Head of caudate nucleus (tissue), 42 donors: Measurements from ENCODE around the gene LEMD2.

Experiments used
- DNase-seq, 42 donors: peaks; one replicate each; pipeline versions ENCODE4 v3.0.0 to v3.0.0-alpha.2; 2020 to 2021; ENCODE audit warnings: mixed read lengths in 7 of 42
- intact Hi-C: fragments of 100-400 bp; cut with DNase I; formaldehyde crosslinking; loops from one replicate; pipeline ENCODE4 v1.15.0; 2022

The LEMD2 gene

DNA sequence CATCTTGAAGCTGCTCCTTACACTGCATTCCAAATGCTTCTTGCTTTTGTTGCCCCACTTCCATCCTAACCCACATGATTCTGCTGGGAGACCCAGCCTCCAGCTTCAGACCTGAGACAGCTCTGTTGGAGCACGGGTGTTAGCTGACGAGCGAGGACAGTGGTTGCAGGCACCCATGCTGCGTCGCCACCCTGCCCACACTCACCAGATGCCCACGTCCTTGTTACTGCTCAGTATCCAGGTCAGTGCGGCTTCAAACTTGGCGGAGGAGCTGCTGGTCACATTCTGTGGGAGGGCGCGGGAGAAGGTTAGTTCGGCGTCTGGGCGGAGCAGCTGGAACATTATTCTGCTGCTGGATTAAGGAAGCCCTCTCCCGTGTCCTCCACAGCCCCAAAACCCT is 9.0 kb downstream of the LEMD2 start:
- intact Hi-C loops, result no loop called here
- no peak for DNase-seq

GRCh38 chr6:33779290-33779689 is 9.6 kb downstream of the LEMD2 start:
- DNase-seq, result no peak
- intact Hi-C loops, result no loop called here

DNA sequence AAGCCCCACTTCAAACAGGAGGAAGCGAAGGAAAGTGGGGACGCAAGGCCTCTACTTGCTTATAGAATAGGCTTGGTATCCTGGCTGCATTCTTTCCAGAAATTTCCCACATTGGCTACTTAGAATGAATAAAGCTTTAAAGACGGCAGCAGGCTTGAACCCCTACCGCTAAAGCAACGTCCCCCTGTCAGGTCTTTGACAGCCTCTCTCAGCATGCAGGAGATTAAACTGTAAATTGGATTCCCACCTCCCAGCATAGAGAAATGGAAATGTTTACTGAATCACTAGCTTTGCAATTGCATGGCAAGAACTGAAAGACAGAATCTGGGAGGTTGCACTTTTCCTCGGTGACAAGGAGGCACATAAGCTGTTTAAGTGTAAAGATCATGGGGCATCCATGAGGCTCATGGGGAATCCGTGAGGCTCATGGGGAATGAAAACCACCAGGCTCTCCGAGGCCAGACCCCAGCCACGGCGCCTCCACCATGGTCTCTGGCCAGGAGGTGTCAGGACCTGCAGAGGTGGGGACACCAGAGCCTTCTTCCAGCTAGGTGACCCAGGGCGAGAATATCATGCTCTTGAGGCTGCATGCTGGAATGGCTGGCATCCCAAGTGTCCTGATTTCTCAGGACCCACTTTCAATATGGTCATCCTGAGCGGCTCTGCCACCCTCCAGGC is 10.3 kb downstream of the LEMD2 start:
- no peak for DNase-seq
- intact Hi-C loops, result no loop called here

- DNase-seq, result no peak
- intact Hi-C loops, result no loop called here
Observed at GRCh38 chr6:33777398-33778388, 11.2 kb downstream of the LEMD2 start.

- intact Hi-C loops, result no loop called here
- no peak for DNase-seq
Observed at GRCh38 chr6:33776764-33777163, 12.2 kb downstream of the LEMD2 start.

DNA sequence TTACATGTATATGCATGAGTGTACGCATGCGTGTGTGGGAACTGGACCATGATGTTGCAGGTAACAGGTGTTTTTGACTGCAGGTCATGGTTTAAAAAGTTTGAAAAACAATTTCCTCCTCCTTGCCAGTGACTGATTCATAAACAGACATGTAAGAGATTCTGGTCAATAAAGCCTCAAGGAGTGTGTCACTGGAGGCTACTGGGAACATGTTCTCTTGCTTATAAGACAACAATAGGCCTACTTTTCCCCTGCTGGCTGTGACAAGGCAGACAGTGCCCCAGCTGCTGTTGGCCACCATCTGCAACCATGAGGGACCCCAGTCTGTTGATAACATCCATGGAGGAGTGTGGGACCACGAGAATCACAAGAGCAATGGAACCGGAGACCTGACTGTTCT is 12.7 kb downstream of the LEMD2 start:
- intact Hi-C loops, result no loop called here
- no peak for DNase-seq

DNA sequence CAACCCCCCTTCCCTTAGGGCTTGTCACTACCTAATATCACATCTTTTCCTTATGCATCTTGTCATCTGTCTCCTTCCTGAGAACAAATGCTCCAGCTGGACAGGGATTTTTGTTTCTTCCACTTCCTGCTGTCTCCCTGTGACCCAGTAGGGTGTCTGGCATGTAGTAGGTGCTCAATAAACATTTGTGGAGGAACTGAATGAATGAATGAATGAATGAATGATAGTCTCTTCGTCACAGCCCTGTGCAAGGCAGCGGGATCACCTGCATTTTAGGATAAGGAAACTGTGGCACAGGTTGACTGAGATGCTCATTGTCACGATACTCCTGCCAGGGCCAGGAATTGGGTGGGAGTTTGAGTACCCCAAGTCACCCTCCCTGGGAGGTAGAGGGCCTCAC is 14.2 kb downstream of the LEMD2 start:
- DNase-seq, result no peak
- intact Hi-C loops, result no loop called here

DNA sequence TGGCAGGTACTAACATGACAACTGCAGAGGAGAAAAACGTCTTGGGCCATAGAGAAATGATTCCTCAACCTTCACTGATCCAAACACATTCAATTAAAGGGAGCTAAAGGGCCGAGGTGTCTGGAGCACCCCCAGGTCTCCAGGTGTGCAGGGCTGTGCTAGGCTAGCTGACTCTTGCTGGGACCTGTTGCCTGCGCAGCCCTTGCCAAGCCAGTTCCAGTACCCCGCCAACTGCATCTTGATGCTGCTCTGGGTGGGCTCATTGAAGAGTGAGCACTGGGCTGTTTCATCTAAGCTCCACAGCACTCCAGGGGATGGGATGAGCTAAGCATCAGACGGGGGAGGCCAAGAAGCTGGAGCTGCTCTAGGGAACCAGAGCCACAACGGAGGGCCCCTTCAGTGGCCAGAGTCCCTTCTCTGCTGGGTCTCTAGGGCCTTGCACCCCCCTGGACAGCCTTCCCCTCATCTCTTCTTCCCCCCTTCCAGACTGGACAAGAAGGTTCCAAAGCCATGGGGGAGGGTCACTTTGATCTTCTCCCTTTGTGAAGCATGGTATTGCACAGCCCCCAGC is 15.9 kb downstream of the LEMD2 start:
- intact Hi-C loops, result no loop called here
- no peak for DNase-seq

GRCh38 chr6:33772082-33772830 is 16.7 kb downstream of the LEMD2 start:
- DNase-seq, result no peak
- intact Hi-C loops, result no loop called here

DNA sequence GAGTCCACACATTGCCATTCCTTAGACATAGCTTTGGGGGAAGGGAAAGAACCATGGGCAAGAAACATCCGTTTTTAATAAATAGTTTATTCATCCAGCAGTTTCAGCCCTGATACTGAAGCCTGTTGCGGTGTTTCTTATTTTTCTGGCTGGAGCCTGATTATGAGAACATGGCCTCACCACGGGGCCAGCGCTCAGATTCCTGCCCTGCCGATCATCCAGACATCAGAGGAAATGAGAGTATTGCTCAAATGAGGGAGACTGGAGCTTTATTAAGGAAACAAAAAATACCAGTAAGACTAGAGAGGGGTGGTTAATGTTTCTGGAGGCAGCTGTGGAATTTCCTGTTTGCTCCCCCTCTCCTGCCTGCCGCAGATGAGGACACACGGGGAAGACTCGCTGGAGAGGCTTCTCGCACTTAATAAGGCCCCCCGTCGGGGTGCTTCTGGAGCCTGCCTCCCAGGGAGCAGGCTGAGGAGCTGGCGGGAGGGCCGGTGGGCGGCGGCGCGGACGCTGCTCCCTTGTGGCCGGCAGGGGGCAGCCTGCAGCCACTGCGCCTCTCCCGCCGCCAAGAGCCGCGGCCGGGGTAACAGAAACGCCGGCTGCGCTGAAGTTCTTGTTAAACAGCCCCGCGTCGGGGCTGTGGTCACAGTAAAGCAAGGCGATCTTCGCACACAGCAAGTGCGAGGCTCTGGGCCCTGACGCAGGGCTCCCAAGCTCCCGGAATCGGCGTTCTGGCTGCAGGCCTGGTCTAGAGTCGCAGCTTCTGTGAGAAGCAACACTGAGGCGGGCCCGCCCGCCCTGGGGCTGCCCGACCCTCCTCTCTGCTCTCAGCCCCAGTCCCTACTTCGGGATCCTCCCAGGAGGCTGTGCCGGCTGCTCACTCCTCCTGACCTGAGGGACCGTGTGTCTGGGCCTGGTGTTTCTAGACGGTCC is 17.5 kb downstream of the LEMD2 start:
- peak in 41 of 42 donors; percentile 29 to 83 (median 63) for DNase-seq
- intact Hi-C loops, result no loop called here

DNA sequence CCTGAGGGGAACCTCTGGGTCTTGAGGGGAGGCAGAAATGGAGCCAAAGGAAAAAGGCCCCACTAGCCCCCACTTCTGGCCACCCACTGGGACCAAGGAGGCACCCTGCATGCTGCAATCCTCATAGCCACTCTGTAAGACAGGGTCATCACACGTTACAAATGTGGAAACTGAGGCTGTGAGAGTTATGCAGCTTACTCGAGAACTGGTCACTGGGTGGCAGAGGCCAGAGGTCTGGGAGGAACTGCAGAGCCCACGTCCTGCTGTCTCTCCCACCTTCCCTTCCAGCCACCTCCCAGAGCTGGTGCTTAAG is 18.1 kb downstream of the LEMD2 start:
- no peak for DNase-seq
- intact Hi-C loops, result no loop called here

GRCh38 chr6:33770124-33770832 is 18.7 kb downstream of the LEMD2 start:
- intact Hi-C loops, result no loop called here
- peak in 1 of 42 donors; percentile 7 for DNase-seq

GRCh38 chr6:33769248-33769821 is 19.6 kb downstream of the LEMD2 start:
- no peak for DNase-seq
- intact Hi-C loops, result loop anchor here (10.0 kb wide), 2 partner anchors 55 to 255 kb away; partner anchors contain the start of gene UQCC2

- intact Hi-C loops, result loop anchor here (10.0 kb wide), 2 partner anchors 54 to 256 kb away; partner anchors contain the start of gene UQCC2
- peak; percentile 48 to 91 (median 78) for DNase-seq
Observed at GRCh38 chr6:33768644-33769120, 20.2 kb downstream of the LEMD2 start.

DNA sequence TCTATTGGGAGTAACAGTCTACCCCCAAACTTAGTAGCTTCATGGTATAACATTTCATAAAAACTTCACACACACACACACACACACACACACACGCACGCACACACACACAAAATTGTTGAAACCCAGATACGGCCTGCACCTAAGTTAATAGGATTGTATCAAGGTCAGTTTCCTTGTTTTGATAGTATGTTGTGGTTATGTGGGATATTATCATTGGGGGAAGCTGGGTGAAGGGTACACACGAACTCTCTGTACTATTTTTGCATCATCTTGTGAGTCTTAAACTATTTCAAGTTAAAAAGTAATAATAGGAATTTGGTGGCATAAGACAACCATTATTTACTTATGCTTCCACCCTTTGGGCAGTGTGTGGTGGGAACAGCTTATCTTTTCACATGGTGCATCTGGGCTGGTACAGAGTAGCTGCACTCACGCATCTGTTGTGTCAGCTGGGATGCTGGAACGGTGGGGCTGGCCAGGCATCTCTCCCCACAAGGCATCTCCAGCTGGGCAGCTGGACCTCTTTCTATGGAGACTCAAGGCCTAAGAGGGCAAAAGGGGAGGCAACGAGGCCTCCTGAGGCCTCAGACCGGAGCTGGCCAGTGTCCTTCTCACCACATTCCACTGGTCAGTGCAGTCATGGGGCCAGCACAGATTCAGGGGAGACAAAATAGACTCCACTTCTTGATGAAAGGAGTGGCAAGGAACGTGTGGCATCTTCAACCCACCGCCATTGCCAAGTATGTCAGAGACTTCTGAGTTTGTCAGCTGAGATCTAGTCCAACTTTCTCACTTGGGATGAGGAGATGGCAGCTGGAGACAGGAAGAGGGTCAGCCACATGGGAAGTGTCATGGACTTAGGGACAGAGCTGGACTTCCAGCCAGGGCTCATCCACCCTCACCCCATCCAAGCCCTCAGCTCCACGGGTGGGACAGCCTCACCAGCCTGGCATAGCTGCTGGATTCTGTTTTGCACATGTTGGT is 21.7 kb downstream of the LEMD2 start:
- DNase-seq, result no peak
- intact Hi-C loops, result loop anchor here (10.0 kb wide), 2 partner anchors 52 to 258 kb away; partner anchors contain the start of gene UQCC2

DNA sequence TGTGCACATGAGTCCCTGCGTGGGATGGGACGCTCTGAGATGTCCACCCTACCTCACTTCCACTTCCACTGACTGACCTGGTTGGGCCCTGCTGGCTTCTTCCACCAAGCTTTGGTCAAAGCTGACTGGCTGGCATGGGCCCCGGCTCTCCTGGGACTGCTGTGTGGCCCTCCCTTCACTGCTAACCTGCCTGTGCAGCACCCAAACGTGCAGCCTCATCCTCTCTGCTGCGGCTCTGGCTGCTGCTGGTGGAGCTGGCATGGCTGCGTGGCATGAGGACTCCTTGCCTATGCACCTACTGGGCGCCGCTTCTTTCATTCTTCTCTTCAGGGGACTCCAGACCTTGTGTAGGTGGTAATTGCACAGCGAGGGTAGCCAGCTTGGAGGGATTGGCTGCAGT is 23.6 kb downstream of the LEMD2 start:
- intact Hi-C loops, result loop anchor here (10.0 kb wide), 2 partner anchors 51 to 259 kb away; partner anchors contain the start of gene UQCC2
- DNase-seq, result no peak
